Tibial nerve (tissue), 4 donors: ENCODE results near the gene ITGAD. TPM values are rescaled to one million over a fixed set of nuclear protein-coding genes. Genes with fewer than 3 reads are reported as not detected.
"Not testable (repeated sequence)": the region's sequence is repeated elsewhere in the genome, so short reads cannot be mapped to it uniquely, and the experiment has no call there.

ENCODE experiments used
- DNase-seq, 2 donors: peaks; one replicate each; pipeline ENCODE4 v3.0.0-alpha.2; 2019; ENCODE audit warnings: low spot score in 2 of 2
- H3K27ac ChIP-seq, 4 donors: fragments of 200-600 bp; sonication (generic) in 3 of 4; one replicate each; pipeline ENCODE4 v1.5.1; 2017 to 2019; ENCODE audit warnings: mild to moderate bottlenecking in 1 of 4
- H3K27me3 ChIP-seq, 2 donors: fragments of 200-600 bp; sonication (generic) in 1 of 2; one replicate each; pipeline versions ENCODE4 v1.5.1 to v1.6.0; 2017 to 2019
- H3K36me3 ChIP-seq, 3 donors: fragments of 200-600 bp; sonication (generic); one replicate each; pipeline ENCODE4 v1.5.1; 2018 to 2019
- H3K4me1 ChIP-seq, 4 donors: fragments of 200-600 bp; sonication (generic) in 3 of 4; one replicate each; pipeline ENCODE4 v1.5.1; 2017 to 2019
- H3K4me3 ChIP-seq, 4 donors: fragments of 200-600 bp; sonication (generic) in 3 of 4; one replicate each; pipeline ENCODE4 v1.5.1; 2017 to 2019; ENCODE audit warnings: mild to moderate bottlenecking in 1 of 4, moderate library complexity in 1 of 4
- H3K9me3 ChIP-seq, 4 donors: fragments of 200-600 bp; sonication (generic) in 3 of 4; one replicate each; pipeline ENCODE4 v1.5.1; 2017 to 2019
- EP300 ChIP-seq, 2 donors: sonication (generic); formaldehyde crosslinking; IDR thresholded peaks; one replicate each; pipeline ENCODE4 v1.6.1; 2017; ENCODE audit warnings: antibody characterized with exemption in 2 of 2, mild to moderate bottlenecking in 1 of 2
- POLR2A ChIP-seq, 2 donors: fragments of 450-650 bp; IDR thresholded peaks; one replicate each; pipeline ENCODE4 v1.6.1; 2017; ENCODE audit warnings: antibody characterized with exemption in 2 of 2, mild to moderate bottlenecking in 2 of 2, moderate library complexity in 2 of 2
- WGBS, 2 donors: methylation state at CpG; one replicate each; pipeline ENCODE4 v1.1.5; 2018; 5-methylcytosine and 5-hydroxymethylcytosine counted together
- total RNA-seq, 4 donors: library from RNA; depleted of rRNA; stranded (reverse); fragments of >200 nt; gene quantifications; one replicate each; pipeline ENCODE4 v1.1.0, GENCODE V29; 2016
- TF ChIP-seq, protein P1 (sequence below), 5 experiments: fragments of 200-600 bp in 3 of 5; fragments of 450-650 bp in 2 of 5; sonication (generic) in 3 of 5; IDR thresholded peaks; one replicate each; pipeline ENCODE4 v1.5.1; 2016 to 2019; ENCODE audit warnings: antibody characterized with exemption in 5 of 5, mild to moderate bottlenecking in 3 of 5, moderate library complexity in 2 of 5

ITGAD gene
- total RNA-seq, 4 donors from 2014 or later, result under 0.01 to 0.22 TPM; not detected in 2

DNA sequence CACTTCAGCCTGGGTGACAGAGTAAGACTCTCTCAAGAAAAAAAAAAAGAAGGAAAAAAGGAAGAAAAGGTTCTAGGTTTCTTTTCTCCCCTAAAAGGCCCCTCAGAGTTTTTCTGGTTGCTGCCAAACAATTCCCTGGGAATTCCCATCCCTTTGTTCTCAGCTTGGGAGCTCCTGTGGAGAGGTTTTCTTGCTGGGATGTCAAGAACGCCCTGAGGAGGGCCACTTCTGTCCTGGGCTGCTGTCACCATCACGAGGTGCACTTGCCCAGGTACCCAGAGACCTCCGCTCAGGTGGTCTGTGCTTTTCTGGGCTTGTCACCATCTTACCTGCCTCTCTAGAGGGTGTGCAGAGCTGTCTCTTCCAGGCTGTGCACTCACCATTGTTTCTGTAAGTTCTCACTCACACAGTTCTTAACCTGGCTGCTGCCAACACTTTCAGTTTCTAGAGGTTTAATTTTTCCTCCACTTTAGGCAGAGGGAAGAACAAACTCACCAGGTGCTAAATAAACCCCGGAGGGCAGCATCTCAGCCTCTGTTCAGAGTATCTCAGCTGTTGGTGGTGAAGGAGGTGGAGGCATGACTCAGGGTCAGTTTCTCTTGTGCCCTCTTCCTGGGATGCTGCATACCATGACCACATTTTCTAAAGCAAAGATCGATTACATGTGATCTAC, 37.4 kb downstream of the ITGAD start:
- peaks cover 0 to 2% (median 0%) of the 10 kb centered on the region in 3 donors for H3K36me3 ChIP-seq
- no peaks in the 10 kb centered on the region for H3K9me3 ChIP-seq
- no peak for DNase-seq
- no peaks in the 10 kb centered on the region for H3K27me3 ChIP-seq
- no peak overlapping the region for H3K4me3 ChIP-seq
- H3K27ac ChIP-seq, result no peak overlapping the region
- no peak for TF ChIP-seq EP300 (IDR thresholded peaks at IDR 0.05)
- TF ChIP-seq, protein P1, sequence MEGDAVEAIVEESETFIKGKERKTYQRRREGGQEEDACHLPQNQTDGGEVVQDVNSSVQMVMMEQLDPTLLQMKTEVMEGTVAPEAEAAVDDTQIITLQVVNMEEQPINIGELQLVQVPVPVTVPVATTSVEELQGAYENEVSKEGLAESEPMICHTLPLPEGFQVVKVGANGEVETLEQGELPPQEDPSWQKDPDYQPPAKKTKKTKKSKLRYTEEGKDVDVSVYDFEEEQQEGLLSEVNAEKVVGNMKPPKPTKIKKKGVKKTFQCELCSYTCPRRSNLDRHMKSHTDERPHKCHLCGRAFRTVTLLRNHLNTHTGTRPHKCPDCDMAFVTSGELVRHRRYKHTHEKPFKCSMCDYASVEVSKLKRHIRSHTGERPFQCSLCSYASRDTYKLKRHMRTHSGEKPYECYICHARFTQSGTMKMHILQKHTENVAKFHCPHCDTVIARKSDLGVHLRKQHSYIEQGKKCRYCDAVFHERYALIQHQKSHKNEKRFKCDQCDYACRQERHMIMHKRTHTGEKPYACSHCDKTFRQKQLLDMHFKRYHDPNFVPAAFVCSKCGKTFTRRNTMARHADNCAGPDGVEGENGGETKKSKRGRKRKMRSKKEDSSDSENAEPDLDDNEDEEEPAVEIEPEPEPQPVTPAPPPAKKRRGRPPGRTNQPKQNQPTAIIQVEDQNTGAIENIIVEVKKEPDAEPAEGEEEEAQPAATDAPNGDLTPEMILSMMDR (IDR thresholded peaks at IDR 0.05), result no peak
- no peak for TF ChIP-seq POLR2A (IDR thresholded peaks at IDR 0.05)
- WGBS, 2 donors, result 43 to 46% methylated on average over 5 of the region's 5 CpGs
- peaks cover 0 to 11% (median 4%) of the 10 kb centered on the region in 4 donors for H3K4me1 ChIP-seq

DNA sequence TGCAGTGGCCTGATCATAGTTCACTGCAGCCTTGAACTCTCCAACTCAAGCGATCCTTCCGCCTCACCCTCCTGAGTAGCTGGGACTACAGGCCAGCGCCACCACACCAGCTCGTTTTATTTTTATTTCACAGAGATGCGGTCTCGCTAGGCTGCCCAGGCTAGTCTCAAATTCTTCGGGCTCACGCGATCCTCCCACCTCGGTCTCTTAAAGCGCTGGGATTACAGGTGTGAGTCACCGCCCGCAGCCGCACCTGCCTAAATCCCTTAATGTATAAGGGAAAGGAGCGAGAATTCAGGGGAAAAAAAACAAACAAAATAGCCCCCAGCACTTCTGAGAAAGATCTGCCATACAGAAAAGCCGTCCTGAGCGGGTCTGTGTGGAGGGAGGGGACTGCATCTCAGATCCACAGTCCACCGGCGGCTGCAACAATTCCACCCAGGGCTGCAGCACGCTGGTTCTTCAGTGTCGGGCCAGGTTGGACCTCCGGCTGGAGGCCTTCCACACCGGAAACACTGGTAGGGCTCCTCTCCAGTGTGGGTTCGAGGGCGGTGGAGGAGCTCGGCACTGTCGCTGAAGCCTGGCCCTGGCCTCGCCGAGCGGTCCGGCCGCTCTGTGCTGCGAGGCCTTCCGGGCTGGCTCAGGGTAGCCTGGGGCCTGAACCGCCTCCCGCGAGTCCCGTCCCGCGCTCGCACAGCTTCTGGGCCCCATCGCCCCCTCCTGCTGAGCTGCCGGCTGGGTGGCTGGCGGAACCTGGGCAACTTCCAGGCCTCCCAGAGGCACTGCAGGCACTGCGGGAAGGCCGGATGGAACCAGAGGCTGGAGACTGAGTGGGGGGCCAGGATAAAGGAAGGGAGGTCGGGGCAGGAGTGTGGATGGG, 42.4 kb downstream of the ITGAD start:
- Histone ChIP-seq H3K4me3 (no peak overlapping the region), H3K27me3 (no peaks in the 10 kb centered on the region), H3K27ac (no peak overlapping the region), H3K36me3 (peaks cover 0 to 16% (median 0%) of the 10 kb centered on the region in 3 donors), H3K9me3 (no peaks in the 10 kb centered on the region), H3K4me1 (no peaks in the 10 kb centered on the region)
- DNase-seq, result no peak
- WGBS, 2 donors, result 92 to 93% methylated on average over 26 to 34 of the region's 47 CpGs
- TF ChIP-seq EP300 (IDR thresholded peaks at IDR 0.05), result no peak
- no peak for TF ChIP-seq POLR2A (IDR thresholded peaks at IDR 0.05)
- TF ChIP-seq, protein P1 (IDR thresholded peaks at IDR 0.05), result no peak

DNA sequence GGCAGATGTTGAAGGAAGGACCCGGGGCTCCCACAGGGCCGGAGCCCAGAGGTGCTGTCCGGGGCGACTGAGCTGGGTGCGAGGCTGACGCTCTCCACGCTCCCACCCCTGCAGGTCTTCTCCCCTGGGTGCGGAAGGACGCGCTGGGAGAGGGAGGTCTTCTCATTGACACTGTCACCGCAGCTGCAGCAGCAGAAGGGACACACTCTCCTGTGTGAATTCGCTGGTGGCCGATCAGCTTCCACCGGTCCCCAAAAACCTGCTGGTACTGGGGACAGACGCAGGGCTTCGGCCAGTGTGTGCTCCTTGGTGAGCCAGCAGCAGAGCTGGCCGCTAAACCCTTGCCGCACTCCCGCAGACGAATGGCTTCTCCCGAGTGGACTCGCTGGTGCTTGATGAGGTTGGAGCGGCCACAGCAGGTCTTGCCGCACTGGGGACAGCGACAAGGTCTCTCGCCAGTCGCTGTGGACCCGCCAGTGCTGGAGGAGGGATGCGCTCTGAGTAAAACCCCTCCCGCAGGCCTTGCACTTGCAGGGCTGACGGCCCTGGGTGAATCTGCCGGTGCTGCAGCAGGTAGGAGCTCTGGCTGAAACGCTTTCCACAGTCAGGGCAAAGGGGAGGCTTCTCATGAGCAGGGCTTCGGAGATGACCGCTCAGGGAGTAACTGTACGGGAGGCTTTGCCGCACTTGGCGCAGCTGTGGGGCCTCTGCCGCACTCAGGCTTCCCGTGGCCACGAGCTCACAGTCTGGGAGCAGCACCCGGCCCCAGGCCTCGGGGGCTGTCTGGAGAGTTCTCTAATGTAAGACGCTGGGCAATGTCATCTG, 43.3 kb downstream of the ITGAD start:
- H3K27ac ChIP-seq, result no peak overlapping the region
- H3K27me3 ChIP-seq, result no peaks in the 10 kb centered on the region
- TF ChIP-seq, protein P1 (IDR thresholded peaks at IDR 0.05), result no peak
- no peak for TF ChIP-seq EP300 (IDR thresholded peaks at IDR 0.05)
- no peak for TF ChIP-seq POLR2A (IDR thresholded peaks at IDR 0.05)
- H3K4me1 ChIP-seq, result peaks cover 0 to 5% (median 0%) of the 10 kb centered on the region in 4 donors
- no peak for DNase-seq
- no peaks in the 10 kb centered on the region for H3K9me3 ChIP-seq
- peaks cover 0 to 16% (median 0%) of the 10 kb centered on the region in 3 donors for H3K36me3 ChIP-seq
- WGBS, 2 donors, result 90 to 91% methylated on average over 18 to 40 of the region's 44 CpGs
- no peak overlapping the region for H3K4me3 ChIP-seq

DNA sequence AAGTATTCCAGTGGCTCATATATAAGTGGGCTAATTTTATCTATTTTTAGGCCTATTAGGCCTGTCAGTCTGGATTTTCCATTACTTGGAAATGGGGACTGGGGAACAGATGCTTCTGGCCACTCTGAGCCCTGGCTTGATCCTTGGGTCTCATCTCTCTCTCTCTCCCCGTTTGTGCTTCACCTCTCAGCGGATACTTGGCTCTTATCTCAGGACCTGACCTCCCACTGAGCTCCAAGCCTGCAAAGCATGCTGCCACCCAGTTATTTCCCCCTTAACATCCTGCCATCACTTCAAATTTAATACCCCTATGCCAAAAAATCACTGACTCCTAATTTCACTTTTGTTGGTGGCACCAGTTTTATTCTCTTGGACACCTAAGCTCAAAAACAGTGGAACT, 45.3 kb downstream of the ITGAD start:
- WGBS, 2 donors, result 67 to 69% methylated on average over 2 of the region's 2 CpGs
- peaks cover 0 to 16% (median 0%) of the 10 kb centered on the region in 3 donors for H3K36me3 ChIP-seq
- no peak overlapping the region for H3K27ac ChIP-seq
- peaks cover 0 to 19% (median 0%) of the 10 kb centered on the region in 4 donors for H3K4me1 ChIP-seq
- no peak overlapping the region for H3K4me3 ChIP-seq
- TF ChIP-seq, protein P1 (IDR thresholded peaks at IDR 0.05), result no peak
- TF ChIP-seq EP300 (IDR thresholded peaks at IDR 0.05), result no peak
- no peak for TF ChIP-seq POLR2A (IDR thresholded peaks at IDR 0.05)
- no peaks in the 10 kb centered on the region for H3K9me3 ChIP-seq
- H3K27me3 ChIP-seq, result no peaks in the 10 kb centered on the region
- DNase-seq, result no peak

DNA sequence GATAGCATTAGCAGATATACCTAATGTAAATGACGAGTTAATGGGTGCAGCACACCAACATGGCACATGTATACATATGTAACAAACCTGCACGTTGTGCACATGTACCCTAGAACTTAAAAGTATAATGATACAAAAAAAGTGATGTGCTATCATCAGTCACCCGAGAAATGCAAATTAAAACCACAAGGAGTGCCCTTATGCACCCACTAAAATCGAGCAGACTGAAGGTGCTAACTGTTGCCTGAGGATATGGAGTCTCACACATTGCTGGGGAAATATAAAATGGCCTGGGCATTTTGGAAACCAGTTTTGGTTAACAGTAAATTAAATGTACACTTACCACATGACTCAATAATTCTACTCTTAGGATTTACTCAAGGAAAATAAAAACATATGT, 45.9 kb downstream of the ITGAD start:
- 60 to 63% methylated on average over 4 of the region's 4 CpGs for WGBS, 2 donors
- not testable (repeated sequence) for H3K4me3 ChIP-seq

More for the DNA sequence above, 45.9 kb downstream of the ITGAD start:
- peaks cover 0 to 19% (median 0%) of the 10 kb centered on the region in 4 donors for H3K4me1 ChIP-seq
- peaks cover 0 to 16% (median 0%) of the 10 kb centered on the region in 3 donors for H3K36me3 ChIP-seq
- not testable (repeated sequence) for H3K9me3 ChIP-seq, DNase-seq, H3K27me3 ChIP-seq, H3K27ac ChIP-seq
